ENCODE results near the gene COL19A1.
"Not testable (repeated sequence)": the region's sequence is repeated elsewhere in the genome, so short reads cannot be mapped to it uniquely, and the experiment has no call there.

Gene COL19A1

DNA sequence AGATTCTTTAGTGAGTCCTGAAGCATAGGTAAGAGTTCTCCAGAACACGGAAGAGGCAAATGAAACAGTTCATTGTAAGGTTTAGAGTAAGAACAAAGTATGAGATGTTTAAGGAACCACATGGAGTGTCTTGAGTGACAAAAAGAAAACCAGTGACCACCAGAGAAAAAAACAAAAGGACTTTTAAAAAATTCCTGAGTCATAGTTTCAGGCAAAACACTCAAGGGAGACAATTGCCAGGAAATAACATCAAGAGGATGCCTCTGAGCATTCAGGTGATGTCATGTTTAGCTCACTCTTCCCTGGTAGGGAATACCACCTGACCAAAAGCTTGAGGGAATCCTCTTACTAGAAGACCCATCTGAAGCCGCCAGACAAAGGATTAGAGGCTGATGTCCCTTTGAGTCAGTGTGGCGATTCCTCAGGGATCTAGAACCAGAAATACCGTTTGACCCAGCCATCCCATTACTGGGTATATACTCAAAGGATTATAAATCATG, 110.3 kb downstream of the COL19A1 start:
- no peak for DNase-seq

- no peak for DNase-seq
These were observed 114.3 kb downstream of the COL19A1 start for GRCh38 chr6:69980624-69981023.

- no peak for DNase-seq
These were observed 118.2 kb downstream of the COL19A1 start for GRCh38 chr6:69984506-69984905.

DNA sequence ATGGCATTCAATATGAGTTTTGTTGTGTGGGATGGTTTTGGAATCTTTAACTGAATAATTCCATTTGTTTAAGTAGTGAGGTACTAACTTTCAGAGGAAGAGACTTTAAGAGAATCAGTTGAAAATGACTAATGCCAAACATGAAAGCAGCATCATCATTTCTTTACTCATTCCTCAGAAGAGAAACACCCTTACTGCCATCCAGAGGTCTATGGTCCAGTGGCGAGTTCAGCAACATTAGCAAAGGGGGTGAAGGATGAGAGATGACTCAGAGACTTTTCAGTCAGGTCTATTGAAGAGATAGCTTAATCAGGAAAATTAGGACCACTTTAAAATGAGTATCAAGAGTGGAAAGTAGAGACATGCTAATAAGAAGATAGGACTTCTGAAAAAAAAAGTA, 118.8 kb downstream of the COL19A1 start:
- DNase-seq: no peak

DNA sequence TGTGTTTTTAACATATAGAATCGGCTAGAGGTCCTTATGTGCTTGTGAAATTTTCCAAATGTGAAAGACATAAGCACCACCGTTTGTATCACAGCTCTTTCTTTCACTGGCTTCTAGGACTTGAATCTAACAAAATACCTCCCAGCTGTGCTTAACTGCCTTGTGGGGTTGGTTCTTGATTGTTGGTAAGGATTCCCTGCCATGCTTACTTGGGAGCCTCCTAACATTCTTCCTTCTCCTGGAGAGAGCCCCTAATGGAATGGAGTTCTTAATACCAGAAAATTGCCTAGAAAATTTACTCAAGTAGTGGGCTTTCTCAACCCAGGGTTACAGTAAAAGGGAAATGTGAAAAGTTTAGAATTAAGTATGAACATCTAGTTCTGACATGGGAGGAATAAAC, 121.2 kb downstream of the COL19A1 start:
- no peak for DNase-seq

DNA sequence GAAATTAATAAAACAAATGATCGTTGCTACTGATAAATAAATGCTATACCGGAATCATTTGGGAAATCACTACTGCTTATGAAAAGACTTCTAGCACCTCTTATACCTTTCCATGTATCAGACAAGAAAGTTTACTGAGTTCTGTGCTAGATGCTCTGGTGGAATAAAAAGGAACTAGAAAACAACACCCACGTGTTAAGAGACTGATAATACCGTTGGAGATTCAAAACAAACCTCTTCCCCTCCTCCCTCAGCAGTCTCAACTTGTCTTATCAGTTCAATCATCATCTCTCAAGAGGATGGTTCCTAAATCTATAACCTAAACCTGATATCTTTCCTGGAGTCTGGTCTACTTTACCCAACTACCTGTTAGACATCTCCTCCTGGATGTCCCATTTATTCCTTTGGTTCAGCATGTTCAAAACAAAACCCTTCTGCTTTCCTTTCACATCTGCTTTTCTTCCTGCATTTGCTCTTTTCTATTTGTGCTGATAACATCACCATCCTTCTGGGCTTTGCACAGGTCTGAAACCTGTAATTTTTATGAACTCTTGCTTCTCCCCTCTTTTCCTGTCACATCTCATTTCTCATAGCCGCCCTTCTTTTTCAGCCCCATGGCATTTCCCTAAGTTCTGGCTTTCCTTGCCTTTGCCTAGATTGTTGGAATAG, 122.2 kb downstream of the COL19A1 start:
- no peak for DNase-seq

DNA sequence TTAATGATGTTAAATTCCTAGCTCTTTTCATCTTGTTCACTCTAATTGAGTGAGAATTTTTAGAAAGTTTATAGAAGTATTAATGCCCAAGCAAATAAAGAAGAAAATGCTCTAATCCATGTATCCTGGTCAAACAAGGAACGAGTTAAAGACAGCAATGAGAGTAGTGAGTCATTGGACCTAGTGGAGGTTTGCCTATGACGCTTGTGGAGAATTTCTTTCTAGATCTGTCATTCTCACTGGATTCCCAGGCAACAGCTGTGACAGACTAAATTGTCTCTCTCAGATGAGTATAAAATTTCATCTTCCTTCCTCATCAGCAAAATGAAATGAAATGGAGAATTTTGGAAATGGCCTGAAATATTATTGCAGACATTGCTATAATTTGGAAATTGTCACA, 127.9 kb downstream of the COL19A1 start:
- DNase-seq: no peak

DNA sequence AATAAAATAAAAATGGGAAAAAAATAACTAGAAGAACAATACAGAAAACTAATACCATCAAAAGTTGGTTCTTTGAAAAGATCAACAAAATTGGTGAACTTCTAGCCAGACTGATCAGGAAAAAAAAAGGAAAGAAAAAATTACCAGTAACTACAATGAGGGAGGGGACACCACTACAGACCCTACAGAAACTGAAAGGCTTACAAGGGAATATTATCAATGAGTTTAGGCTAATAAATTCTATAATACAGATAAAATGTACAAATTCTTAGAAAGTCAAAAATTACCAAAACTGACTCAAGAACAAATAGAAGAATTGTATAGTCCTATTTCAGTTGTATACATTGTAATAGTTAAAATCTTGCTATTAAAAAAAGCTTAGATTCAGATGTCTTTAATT, 141.8 kb downstream of the COL19A1 start:
- DNase-seq: no peak

DNA sequence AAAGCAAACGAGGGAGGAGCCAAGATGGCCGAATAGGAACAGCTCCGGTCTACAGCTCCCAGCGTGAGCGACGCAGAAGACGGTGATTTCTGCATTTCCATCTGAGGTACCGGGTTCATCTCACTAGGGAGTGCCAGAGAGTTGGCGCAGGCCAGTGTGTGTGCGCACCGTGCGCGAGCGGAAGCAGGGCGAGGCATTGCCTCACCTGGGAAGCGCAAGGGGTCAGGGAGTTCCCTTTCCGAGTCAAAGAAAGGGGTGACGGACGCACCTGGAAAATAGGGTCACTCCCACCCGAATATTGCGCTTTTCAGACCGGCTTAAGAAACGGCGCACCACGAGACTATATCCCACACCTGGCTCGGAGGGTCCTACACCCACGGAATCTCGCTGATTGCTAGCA, 144.0 kb downstream of the COL19A1 start:
- not testable (repeated sequence) for DNase-seq

DNA sequence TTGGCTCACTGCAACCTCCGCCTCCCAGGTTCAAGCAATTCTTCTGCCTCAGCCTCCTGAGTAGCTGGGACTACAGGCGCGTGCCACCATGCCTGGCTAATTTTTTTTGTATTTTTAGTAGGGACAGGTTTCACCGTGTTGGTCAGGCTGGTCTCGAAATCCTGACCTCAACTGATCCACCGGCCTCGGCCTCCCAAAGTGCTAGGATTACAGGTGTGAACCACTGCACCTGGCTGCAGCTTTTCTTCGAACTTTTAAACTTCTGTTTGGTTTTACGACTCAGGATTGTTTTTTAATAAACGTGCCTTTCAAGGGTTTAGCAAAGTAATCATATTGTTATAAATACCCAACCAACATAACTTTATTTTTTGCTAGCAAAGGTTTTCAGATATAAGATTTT, 156.8 kb downstream of the COL19A1 start:
- DNase-seq: not testable (repeated sequence)

DNA sequence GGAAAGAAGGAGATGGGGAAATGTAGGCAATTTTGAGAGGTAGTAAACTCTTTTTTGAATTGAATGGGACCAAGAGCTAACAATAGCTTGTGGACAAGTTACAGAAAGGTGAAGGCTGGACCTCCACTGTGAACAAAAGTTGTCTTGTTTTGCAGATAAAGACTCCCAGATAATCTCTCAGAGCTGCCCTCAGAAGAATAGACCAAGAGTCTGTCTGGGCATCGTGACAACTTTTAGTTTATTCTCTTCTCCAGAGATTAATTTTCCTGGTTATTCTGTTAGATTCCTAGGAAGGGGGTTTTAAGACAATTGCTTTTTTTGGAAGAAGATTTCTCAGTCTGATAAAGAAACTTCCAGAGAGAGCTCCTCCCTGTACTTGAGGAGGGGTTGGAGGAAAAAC, 161.9 kb downstream of the COL19A1 start:
- no peak for DNase-seq

GRCh38 chr6:70028926-70029325, 162.6 kb downstream of the COL19A1 start:
- DNase-seq: no peak

- DNase-seq: no peak
These were observed 167.4 kb downstream of the COL19A1 start for GRCh38 chr6:70033781-70034180.

DNA sequence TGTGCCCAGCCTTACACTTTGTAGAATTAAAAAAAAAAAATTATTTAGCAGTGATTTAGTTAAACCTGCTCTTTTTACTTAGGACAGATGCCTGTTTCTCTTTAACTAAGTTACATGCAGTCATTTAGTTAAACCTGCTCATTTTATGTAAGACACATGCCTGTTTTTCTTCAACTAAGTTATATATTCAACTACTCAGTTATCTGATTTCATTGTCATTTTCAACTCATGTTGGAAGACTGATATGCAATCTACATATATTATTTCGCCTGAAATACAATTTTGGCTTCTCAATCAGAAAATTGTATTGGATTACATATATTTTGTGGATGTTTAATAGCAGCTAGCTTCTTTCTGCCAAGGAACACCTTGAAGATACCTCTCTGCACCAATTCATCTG, 171.1 kb downstream of the COL19A1 start:
- DNase-seq: no peak

DNA sequence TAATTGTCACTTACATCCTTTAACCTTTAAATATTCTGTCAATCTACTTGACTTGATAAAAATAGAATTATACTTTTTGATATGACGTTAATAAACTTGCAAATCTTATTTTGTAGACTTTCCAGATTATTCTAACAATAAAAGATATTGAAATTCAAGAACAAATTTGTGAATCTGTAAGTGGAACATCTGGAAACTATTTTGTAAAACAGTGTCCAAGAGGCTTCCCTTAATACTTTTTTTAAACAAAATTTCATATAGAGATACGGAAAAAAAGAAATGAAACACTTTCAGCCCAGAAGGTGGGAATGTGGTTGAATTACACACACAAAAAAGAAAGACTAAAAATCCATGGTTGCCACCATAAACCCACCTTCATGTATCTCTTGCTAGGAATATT, 174.4 kb downstream of the COL19A1 start:
- DNase-seq: no peak

DNA sequence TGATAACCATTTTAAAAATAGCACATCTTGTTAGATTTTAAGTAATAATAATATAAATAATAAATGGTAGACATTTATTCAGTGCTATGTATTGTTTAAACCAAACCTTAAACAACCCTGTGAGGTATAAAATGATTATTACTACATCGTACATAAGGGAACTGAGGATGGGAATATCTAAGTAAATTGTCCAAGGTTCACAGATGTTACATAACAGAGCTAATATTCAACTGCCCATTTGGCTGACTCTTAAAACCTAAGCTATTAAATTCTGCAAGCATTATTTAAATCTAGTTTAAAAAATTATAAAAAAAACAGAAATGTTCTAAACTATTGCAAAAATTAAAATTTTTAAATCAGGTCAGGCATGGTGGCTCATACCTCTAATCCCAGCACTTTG, 175.1 kb downstream of the COL19A1 start:
- DNase-seq: no peak

DNA sequence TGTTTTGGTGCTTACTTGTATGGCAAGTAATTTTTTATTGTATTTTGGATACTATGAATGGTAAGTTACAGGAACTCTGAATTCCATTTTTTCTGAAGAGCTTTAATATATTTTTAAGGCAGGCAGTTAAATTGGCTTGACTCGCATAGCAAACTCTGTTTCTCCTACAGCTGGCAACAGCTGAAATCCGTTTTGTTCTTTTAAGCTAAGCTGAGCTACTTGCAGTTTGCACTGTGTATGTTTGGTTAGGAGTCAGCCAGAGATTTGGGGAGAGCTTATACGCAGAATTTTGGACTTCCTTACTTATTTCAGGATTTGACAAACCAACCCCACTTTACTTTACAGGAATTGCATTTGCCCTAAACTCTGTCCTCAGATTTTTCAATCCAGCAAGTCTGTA, 179.1 kb downstream of the COL19A1 start:
- no peak for DNase-seq

GRCh38 chr6:70051197-70052124, 185.1 kb downstream of the COL19A1 start:
- DNase-seq: no peak

DNA sequence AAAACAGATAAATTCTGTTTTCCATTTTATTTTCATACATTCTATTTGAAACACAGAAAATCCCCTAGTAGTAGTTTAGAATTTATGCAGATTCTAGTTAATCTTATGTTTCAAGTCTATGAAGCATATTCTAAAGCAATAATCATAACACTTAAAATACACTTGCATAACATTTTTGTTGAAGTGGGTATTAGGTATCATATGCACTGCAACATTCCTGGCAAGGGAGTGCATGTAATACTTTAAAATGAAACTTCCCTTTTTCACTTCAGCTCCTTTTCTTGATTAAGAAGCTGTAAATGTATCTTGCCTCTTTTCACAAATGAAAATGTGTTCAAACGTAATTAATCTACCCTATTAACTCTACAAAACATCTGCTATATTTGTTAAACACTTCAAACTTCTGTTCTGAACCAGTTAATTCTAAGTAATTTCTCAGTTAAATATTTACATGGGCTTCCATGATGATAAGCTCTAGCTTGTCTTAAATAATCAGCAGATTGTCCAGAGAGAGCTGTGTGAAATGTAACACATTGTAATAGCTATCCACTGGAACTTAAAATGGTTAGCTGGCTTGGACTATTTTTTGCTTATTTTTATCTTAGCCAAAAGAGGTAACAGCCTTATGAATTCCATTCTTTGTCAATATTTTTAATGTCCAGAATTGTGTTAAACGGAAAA, 192.8 kb downstream of the COL19A1 start:
- DNase-seq: no peak

GRCh38 chr6:70060680-70061079, 194.3 kb downstream of the COL19A1 start:
- no peak for DNase-seq

- DNase-seq: no peak
These were observed 195.2 kb downstream of the COL19A1 start for GRCh38 chr6:70061546-70061945.

DNA sequence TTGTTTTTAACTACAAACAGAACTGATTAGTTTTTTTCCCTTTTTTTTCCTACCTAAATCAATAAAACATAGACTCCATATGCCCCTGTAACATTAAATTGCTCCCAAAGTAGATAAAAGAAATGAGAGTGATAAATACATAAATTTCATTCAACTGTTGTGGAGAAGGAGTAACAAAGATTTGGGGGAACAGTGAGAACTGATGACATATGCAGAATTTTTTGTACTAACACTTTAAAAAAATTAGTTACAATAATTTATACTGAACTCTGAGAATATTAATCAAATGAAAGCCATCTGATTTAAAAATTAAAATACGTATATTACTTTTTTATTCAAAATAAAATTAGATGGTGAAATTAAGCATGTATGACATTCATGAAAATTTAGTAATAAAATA, 195.7 kb downstream of the COL19A1 start:
- no peak for DNase-seq

DNA sequence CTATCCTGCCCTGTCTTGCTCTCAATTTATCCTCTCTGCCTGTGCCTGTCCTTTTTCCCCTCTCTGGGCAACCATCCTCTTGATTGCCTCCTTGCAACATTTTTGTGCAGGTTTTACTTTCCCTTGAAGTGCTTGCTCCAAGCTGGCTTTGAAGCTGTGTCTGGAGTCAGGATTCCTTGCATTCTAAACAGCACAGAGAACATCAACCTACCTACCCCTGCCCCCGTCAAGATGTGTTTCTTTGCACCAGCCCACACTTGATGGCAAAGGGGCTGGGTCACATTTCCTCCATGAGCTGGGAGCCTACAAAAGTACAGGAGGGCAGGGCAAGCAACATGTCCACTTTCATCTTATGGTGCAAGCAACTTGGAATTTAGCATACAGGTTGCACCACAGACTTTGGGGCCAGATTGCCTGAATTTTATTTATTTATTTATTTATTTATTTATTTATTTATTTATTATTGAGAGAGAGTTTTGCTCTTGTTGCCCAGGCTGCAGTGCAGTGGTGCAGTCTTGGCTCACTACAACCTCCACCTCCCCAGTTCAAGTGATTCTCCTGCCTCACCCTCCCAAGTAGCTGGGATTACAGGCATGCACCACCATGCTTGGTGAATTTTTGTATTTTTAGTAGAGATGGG, 206.3 kb downstream of the COL19A1 start:
- no peak for DNase-seq
